Left forelimb (tissue), 1 donor: Measurements from ENCODE around the gene BMP7.
"Not testable (repeated sequence)": the region's sequence is repeated elsewhere in the genome, so short reads cannot be mapped to it uniquely, and the experiment has no call there.

Source experiments
- DNase-seq: peaks from one replicate; pipeline ENCODE4 v3.0.0-alpha.2; 2018; ENCODE audit warnings: low spot score

BMP7 gene

GRCh38 chr20:57265336-57265996, 975 bp downstream of the BMP7 start:
- no peak for DNase-seq

GRCh38 chr20:57264908-57265335, 1.5 kb downstream of the BMP7 start:
- DNase-seq, result not testable (repeated sequence)

DNA sequence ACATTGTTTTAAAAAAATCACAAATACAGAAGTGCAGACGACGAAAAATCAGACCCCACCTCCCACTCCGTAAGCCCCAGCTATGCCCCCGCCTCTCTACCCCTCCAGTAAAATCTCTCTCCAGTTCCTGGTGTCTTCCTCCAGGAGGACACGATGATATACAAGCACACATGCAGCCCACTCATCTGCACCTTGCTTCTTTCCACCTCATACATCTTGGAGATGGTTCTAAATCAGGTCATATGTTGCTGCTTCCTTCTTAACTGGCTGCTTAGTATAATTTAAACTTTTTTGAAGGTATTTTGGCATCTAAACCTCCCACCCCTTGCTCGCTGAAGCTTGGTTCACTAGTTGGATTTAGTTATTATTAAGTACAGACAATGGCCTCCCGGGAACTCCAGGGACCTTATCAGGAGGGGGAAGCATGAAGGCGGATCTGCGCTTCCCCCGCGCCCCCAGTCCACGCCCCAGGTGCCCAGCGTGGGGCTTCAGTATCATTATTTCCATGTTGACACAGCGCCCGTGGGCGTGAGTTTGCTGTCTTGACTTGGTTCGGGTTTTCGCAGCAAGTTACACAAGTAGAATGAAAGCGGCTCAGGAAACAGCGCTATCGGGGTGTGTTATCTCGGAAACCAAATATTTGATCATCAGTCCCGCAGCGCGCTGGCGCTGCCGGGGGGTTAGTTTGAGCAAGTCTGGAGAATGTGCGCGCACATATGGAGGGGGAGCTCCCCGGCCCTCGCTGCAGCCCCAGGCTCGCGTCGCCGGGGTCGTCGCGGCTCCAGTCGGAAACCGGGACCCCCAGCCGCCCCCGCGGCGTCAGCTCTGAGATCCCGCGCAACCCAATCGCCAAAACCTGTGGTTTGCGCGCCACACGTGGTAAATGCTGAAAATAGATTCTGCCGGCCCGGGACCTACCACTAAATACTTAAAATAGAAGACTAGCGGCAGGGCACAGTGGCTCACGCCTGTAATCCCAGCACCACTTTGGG, 2.3 kb downstream of the BMP7 start:
- DNase-seq, result no peak

GRCh38 chr20:57262784-57263609, 3.4 kb downstream of the BMP7 start:
- DNase-seq, result no peak

- no peak for DNase-seq
Observed at GRCh38 chr20:57262301-57262700, 4.1 kb downstream of the BMP7 start.

- DNase-seq, result peak; percentile 84
Observed at GRCh38 chr20:57261457-57262251, 4.8 kb downstream of the BMP7 start.

GRCh38 chr20:57260934-57261333, 5.5 kb downstream of the BMP7 start:
- DNase-seq, result no peak

GRCh38 chr20:57259938-57260921, 6.2 kb downstream of the BMP7 start:
- no peak for DNase-seq

DNA sequence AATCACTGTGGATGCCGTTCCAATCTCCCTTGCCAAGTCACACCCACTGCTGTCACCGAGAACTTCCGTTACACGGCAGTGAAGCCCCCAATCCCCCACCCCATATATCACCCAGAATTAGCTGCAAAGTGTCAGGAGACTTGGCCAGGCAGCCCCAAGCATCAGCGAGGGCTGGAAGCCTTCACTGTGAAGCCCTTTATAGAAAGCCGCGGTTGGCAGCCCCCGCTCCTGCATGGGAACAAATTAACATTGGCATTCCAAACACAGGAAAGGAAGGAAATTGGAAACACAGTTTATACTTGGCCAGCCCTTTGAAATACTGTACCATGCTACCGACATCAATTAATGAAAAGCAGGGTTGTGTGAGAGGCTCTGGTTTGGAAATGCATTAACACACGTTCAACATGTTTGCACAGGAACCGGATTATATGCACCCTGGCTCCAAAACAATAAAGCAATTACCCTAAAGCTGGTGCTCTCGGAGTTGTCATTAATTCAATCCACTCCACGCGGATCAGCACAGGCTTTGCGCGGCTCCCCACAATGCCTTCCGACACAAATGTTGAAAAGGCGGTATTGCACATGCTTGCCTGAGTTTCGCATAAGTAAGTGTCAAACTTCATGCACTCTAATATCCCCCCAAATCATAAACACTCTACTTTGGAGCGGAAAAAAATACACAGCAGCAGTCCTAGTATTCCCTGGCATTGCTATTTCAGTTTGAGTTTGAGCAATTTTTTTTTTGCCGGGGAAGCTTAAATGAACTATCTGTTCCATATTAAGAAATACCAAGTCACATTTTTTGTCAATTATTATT, 7.1 kb downstream of the BMP7 start:
- no peak for DNase-seq

DNA sequence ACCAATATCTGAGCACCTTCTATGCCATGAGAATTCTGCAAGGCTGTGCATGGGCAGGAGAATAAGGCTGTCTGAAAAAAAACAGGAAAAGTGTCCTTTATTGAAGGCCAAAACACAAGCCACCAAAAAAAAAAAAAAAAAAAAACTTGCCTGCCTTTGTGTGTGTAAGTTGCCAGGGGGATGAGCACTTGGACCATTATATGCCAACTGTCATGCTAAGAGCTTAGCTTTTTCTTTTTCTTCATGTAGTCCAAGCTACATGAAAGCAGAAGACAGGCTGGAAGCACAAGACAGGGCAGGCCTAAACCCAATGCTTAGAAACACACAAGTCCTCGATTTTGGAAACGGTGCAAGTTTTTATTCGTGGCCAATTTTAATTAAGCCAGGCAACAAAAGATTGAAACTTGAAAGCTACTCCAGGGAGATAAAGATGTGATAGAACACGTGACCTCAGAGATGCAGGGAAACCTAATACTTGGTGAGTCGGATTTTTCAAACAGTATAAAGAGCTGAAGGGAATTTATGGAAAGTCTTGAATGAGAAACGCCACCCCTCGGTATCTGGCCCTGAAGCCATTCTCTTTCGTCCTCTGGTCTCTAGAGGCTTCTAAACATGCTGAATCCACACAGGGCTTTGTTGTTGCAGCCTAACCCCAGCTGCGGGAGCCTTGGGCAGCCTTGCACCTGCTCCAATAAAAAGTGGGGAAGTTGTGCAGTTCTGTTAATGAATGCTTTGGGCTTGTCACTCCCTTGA, 8.6 kb downstream of the BMP7 start:
- no peak for DNase-seq

DNA sequence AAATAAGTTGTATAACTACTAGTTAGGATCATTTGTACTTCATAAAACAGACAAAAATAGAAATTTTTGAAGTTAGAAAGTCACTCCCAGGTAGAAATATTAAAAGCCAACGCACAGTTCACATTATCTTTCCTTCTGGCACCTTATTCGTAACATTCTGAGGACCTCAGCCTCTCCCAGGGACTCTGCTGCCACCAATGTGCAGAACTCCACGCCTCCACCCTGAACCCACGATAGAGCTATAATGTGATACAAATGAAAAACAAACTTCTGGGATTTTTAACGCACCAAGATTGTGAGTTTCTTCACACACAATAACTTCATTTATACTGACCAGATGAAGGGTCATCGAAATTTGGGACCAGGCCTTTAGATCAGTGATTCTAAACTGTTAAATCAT, 9.5 kb downstream of the BMP7 start:
- no peak for DNase-seq

DNA sequence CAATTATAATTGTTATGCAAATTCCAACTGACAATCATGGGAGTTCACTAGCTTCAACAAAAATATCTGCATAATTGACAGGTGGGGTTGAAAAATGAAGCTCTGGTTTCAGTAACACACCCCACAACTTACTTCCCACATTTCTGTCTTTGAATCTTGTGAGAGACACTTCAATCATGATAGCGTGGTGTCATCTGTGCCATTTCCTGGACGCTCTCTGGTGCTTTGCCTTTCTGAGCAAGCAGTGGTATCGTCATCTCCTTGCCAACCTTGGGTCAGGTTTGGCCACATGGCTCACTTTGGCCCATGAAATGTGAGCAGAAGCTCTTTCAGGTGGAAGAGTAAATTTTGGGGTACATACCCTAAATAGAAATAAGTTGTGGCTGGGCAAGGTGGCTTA, 10.2 kb downstream of the BMP7 start:
- DNase-seq, result no peak

DNA sequence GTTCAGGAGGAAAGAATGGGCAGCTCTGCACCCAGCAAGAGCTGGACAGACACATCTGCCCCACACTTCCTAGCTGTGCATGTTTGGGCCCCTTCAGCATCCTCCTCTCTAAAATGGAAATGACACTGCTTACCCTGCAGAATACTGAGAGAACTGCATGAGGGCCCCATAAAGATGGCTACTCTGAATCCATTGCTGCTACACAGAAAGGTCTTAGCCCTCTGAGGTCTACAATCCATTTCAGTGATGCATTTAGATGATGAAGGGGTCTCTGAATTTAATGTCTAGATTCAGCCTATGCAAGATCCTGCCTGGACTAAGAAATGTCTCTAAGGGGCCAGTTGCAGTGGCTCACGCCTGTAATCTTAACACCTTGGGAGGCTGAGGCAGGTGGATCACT, 11.3 kb downstream of the BMP7 start:
- no peak for DNase-seq

GRCh38 chr20:57252559-57253162, 13.8 kb downstream of the BMP7 start:
- no peak for DNase-seq

- DNase-seq, result no peak
Observed at GRCh38 chr20:57251949-57252348, 14.5 kb downstream of the BMP7 start.

DNA sequence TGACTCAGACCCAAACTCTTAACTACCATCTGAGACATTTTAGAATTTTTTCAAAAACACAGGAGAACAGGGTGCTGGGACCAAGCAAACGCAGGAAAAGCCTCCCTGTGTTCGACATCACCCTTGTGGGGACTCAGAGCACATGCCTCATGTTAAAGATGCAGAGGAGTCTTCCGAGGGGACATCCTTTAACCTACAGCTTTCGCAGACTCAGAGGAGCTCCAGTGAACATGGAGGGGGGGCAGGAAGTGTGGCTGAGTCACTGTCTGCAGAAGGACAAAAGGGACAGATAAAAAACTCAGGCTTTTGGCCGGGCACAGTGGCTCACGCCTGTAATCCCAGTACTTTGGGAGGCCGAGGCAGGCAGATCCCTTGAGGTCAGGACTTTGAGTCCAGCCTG, 15.1 kb downstream of the BMP7 start:
- DNase-seq, result no peak

DNA sequence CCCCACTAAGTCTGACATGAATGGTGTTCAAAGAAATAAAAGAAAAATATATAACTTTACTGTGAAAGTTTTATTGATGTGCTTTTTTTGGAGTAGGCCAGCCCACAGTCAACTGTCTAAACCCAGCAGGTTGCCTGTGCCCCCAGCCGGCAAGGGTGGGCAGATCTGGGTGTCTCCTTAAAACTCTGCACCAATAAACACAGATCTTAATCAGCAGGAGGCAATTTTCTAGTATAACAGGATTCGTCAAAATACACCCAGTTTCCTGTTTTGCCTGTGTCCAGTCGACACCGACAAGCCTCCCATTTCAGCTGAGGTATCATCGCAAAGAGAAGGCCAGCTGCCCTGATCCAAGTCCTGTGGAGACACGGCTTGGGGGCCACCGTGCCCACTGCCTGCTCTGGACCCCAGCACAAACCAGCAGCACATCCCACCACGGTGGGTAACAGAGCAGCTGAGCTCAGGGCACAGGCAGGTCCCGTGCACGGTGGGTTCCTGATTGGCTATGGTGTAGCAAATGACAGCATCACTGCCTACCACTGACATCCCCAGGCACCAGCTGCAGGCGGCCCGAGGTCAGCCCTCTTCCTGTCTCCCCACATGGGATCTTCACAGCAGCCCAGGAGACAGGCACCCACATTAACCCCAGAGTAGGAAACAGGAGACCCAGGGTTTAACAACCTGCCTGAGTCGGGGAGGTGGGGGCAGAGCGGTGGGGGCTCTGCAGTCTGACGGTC, 15.7 kb downstream of the BMP7 start:
- no peak for DNase-seq

- DNase-seq, result no peak
Observed at GRCh38 chr20:57249772-57250171, 16.7 kb downstream of the BMP7 start.
